GM21717 (cell line): ENCODE data around the gene YARS1.

ENCODE experiments used
- ATAC-seq: cut with Tn5 transposase; IDR thresholded peaks from one replicate; pipeline ENCODE4 v1.9.1; 2021; ENCODE audit warnings: mild to moderate bottlenecking, moderate library complexity; ENCODE audit not compliant: unreplicated experiment

The YARS1 gene

GRCh38 chr1:32766328-32766972 lies 50.7 kb downstream of the YARS1 start:
- ATAC-seq = no peak

GRCh38 chr1:32765570-32766327 lies 51.4 kb downstream of the YARS1 start:
- ATAC-seq = no peak

- no peak for ATAC-seq
Measured at GRCh38 chr1:32764826-32765569, 52.2 kb downstream of the YARS1 start.

GRCh38 chr1:32763221-32763620 lies 53.9 kb downstream of the YARS1 start:
- ATAC-seq = no peak

GRCh38 chr1:32761936-32762335 lies 55.2 kb downstream of the YARS1 start:
- no peak for ATAC-seq

GRCh38 chr1:32761253-32761877 lies 55.8 kb downstream of the YARS1 start:
- no peak for ATAC-seq

GRCh38 chr1:32759997-32760623 lies 57.0 kb downstream of the YARS1 start:
- ATAC-seq = no peak

GRCh38 chr1:32759521-32759981 lies 57.6 kb downstream of the YARS1 start:
- no peak for ATAC-seq

GRCh38 chr1:32758795-32759430 lies 58.2 kb downstream of the YARS1 start:
- ATAC-seq = no peak

- ATAC-seq = no peak
Measured at GRCh38 chr1:32758177-32758794, 58.9 kb downstream of the YARS1 start.

GRCh38 chr1:32757213-32757895 lies 59.8 kb downstream of the YARS1 start:
- no peak for ATAC-seq

GRCh38 chr1:32755810-32756159 lies 61.4 kb downstream of the YARS1 start:
- no peak for ATAC-seq

- ATAC-seq = no peak
Measured at GRCh38 chr1:32755098-32755809, 61.9 kb downstream of the YARS1 start.

- ATAC-seq = no peak
Measured at GRCh38 chr1:32754317-32755097, 62.7 kb downstream of the YARS1 start.

GRCh38 chr1:32753532-32754316 lies 63.4 kb downstream of the YARS1 start:
- ATAC-seq = no peak

- ATAC-seq = no peak
Measured at GRCh38 chr1:32749771-32750170, 67.4 kb downstream of the YARS1 start.

GRCh38 chr1:32749332-32749731 lies 67.8 kb downstream of the YARS1 start:
- ATAC-seq = no peak
